ENCODE data around the gene EPN2. TPM values are rescaled to one million over a fixed set of nuclear protein-coding genes. Genes with fewer than 3 reads are reported as not detected.
"Not testable (repeated sequence)": the region's sequence is repeated elsewhere in the genome, so short reads cannot be mapped to it uniquely, and the experiment has no call there.

Gene EPN2
- total RNA-seq, 2 experiments from 2014 or later: 3.2 to 4.6 TPM

GRCh38 chr17:19348806-19349205 is 111.6 kb downstream of the EPN2 start:
- no peak overlapping the region for H3K4me3 Mint-ChIP-seq
- TF ChIP-seq, protein P1, sequence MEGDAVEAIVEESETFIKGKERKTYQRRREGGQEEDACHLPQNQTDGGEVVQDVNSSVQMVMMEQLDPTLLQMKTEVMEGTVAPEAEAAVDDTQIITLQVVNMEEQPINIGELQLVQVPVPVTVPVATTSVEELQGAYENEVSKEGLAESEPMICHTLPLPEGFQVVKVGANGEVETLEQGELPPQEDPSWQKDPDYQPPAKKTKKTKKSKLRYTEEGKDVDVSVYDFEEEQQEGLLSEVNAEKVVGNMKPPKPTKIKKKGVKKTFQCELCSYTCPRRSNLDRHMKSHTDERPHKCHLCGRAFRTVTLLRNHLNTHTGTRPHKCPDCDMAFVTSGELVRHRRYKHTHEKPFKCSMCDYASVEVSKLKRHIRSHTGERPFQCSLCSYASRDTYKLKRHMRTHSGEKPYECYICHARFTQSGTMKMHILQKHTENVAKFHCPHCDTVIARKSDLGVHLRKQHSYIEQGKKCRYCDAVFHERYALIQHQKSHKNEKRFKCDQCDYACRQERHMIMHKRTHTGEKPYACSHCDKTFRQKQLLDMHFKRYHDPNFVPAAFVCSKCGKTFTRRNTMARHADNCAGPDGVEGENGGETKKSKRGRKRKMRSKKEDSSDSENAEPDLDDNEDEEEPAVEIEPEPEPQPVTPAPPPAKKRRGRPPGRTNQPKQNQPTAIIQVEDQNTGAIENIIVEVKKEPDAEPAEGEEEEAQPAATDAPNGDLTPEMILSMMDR (IDR thresholded peaks at IDR 0.05): no peak
- ChIA-PET POLR2A (interaction anchor here (0.7 kb wide), 1 partner anchor 329 kb away, joined by 3 read pairs; no protein-coding TSS in a partner anchor), CTCF (no interaction called here)
- DNase-seq: no peak
- H3K27me3 Mint-ChIP-seq: peaks cover 3% of the 10 kb centered on the region
- no peak overlapping the region for H3K27ac Mint-ChIP-seq
- ATAC-seq: no peak
- intact Hi-C loops (cut with micrococcal nuclease): no loop called here
- H3K36me3 Mint-ChIP-seq (ENCODE audit: low read depth): no peaks in the 10 kb centered on the region
- H3K9me3 Mint-ChIP-seq: no peaks in the 10 kb centered on the region
- H3K4me1 Mint-ChIP-seq (ENCODE audit: low read depth): no peaks in the 10 kb centered on the region

- CTCF ChIA-PET: interaction anchor here (1.4 to 3.3 kb wide), 3 partner anchors 9 to 94 kb away, joined by 5 to 26 read pairs (median 11); partner anchors contain the start of gene B9D1
- H3K9me3 Mint-ChIP-seq; DNase-seq; H3K27ac Mint-ChIP-seq; H3K27me3 Mint-ChIP-seq; H3K36me3 Mint-ChIP-seq (ENCODE audit: low read depth); ATAC-seq; H3K4me1 Mint-ChIP-seq (ENCODE audit: low read depth); POLR2A ChIA-PET; intact Hi-C loops (cut with micrococcal nuclease); H3K4me3 Mint-ChIP-seq: not testable (repeated sequence)
Measured at GRCh38 chr17:19353401-19353800, 116.2 kb downstream of the EPN2 start.

DNA sequence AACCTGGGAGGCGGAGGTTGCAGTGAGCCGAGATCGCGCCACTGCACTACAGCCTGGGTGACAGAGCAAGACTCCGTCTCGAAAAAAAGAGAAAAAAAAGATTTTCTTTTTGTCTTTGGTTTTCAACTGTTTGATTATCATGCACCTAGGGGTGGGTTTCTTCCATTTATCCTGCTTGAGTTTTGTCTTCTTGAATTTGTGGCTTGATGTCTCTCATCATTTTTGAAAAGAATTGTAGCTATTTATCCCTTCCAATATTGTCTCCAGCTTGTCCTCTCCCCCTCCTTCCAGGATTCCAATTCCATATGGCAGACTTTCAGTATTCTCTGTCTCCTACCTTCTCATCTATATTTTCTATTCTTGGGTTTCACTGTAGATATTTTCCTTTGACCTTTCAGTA is 117.6 kb downstream of the EPN2 start:
- TF ChIP-seq, protein P1 (IDR thresholded peaks at IDR 0.05): no peak
- POLR2A ChIA-PET: interaction anchor here (0.9 kb wide), 1 partner anchor 10 kb away, joined by 3 read pairs; no protein-coding TSS in a partner anchor
- H3K36me3 Mint-ChIP-seq (ENCODE audit: low read depth): no peaks in the 10 kb centered on the region
- H3K27ac Mint-ChIP-seq: no peak overlapping the region
- H3K9me3 Mint-ChIP-seq: no peaks in the 10 kb centered on the region
- CTCF ChIA-PET: interaction anchor here (1.1 to 3.3 kb wide), 3 partner anchors 8 to 79 kb away, joined by 3 to 26 read pairs (median 11); partner anchors contain the start of gene B9D1
- H3K4me3 Mint-ChIP-seq: no peak overlapping the region
- no peaks in the 10 kb centered on the region for H3K4me1 Mint-ChIP-seq (ENCODE audit: low read depth)
- intact Hi-C loops (cut with micrococcal nuclease): no loop called here
- no peak for DNase-seq
- no peak for ATAC-seq
- peaks cover 3% of the 10 kb centered on the region for H3K27me3 Mint-ChIP-seq

DNA sequence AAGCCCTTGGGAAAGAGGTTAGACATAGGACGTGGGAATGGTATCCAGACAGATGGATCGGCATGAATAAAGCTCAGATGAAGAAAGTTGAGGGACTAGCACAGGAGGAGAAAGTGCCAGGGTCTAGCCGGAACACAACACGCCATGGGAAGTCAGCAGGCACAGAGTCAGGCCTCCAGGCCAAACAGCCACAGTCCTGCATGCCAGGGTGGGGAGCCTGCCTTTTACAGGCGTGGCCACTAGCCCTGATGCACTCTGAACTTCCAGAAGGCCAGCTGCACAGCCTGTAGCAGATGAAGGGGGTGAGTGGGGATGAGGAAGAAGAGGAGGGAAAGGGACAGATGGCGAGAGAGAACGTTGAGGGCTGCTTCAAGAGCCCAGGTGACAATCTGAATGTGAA is 120.2 kb downstream of the EPN2 start:
- Mint-ChIP-seq H3K9me3 (no peaks in the 10 kb centered on the region), H3K27me3 (peaks cover 3% of the 10 kb centered on the region), H3K27ac (no peak overlapping the region), H3K4me1 (ENCODE audit: low read depth) (peaks cover 3% of the 10 kb centered on the region), H3K4me3 (no peak overlapping the region), H3K36me3 (ENCODE audit: low read depth) (no peaks in the 10 kb centered on the region)
- TF ChIP-seq, protein P1 (IDR thresholded peaks at IDR 0.05): no peak
- ATAC-seq (no peak), DNase-seq (no peak)
- intact Hi-C loops (cut with micrococcal nuclease): no loop called here
- POLR2A ChIA-PET: interaction anchor here (1.3 kb wide), 1 partner anchor 10 kb away, joined by 3 read pairs; no protein-coding TSS in a partner anchor
- CTCF ChIA-PET: no interaction called here

- TF ChIP-seq, protein P1 (IDR thresholded peaks at IDR 0.05): no peak
- Mint-ChIP-seq H3K36me3 (ENCODE audit: low read depth) (no peaks in the 10 kb centered on the region), H3K27ac (no peak overlapping the region), H3K9me3 (no peaks in the 10 kb centered on the region), H3K27me3 (peaks cover 3% of the 10 kb centered on the region), H3K4me3 (no peak overlapping the region), H3K4me1 (ENCODE audit: low read depth) (peaks cover 3% of the 10 kb centered on the region)
- intact Hi-C loops (cut with micrococcal nuclease): no loop called here
- POLR2A ChIA-PET: interaction anchor here (0.9 to 1.3 kb wide), 2 partner anchors 10 to 89 kb away, joined by 3 read pairs; no protein-coding TSS in a partner anchor
- CTCF ChIA-PET: no interaction called here
- no peak for DNase-seq
- ATAC-seq: no peak
Measured at GRCh38 chr17:19357761-19358160, 120.6 kb downstream of the EPN2 start.

All from activated CD8-positive, alpha-beta T cell treated with anti-CD3 and anti-CD28 coated beads for 36 hours (primary cell).